ENCODE data around the gene CTAGE1.

- TF ChIP-seq BCL3 (IDR thresholded peaks at IDR 0.05) (no peak), CTCF (IDR thresholded peaks at IDR 0.05) (no peak), EHMT2 (IDR thresholded peaks at IDR 0.05; ENCODE audit: low read depth) (no peak), POLR2A (IDR thresholded peaks at IDR 0.05; ENCODE audit: low read length) (no peak), JUN (IDR thresholded peaks at IDR 0.05) (no peak), HOXB5 (CRISPR knock-in tag; IDR thresholded peaks at IDR 0.05) (no peak), NR3C1 (IDR thresholded peaks at IDR 0.05) (no peak), SMC3 (IDR thresholded peaks at IDR 0.05) (no peak), RFX5 (IDR thresholded peaks at IDR 0.05) (no peak), ZC3H11A (IDR thresholded peaks at IDR 0.05) (no peak), EP300 (IDR thresholded peaks at IDR 0.05) (no peak)
These were observed 41.8 kb upstream of the CTAGE1 start for GRCh38 chr18:22459491-22459890.
